GM12878 (cell line): ENCODE measurements around the gene CDK3. TPM values are rescaled to one million over a fixed set of nuclear protein-coding genes. Genes with fewer than 3 reads are reported as not detected.
"Not testable (repeated sequence)": the region's sequence is repeated elsewhere in the genome, so short reads cannot be mapped to it uniquely, and the experiment has no call there.

Source experiments
- ATAC-seq: fragments of 200-7000 bp; cut with Tn5 transposase; 3 replicates; pipeline ENCODE4 v1.9.1; 2020; ENCODE audit warnings: mild to moderate bottlenecking, moderate library complexity
- BruUV-seq: library from RNA; stranded (reverse); fragments of 400-500 nt; replicated peaks from 2 replicates; lab custom pipeline; 2021; lab: Mats Ljungman, UMichigan
- CTCF ChIA-PET: fragments of 300-600 bp; sonication (Branson Sonifier 250); formaldehyde crosslinking; extraction: SDS; loops from one replicate; lab custom pipeline; 2021; ENCODE audit warnings: inconsistent platforms; lab: Yijun Ruan, JAX
- POLR2A ChIA-PET: fragments of 350-600 bp; formaldehyde crosslinking; extraction: SDS; loops from one replicate; lab custom pipeline; 2021; ENCODE audit warnings: inconsistent platforms; lab: Charles Lee
- RAD21 ChIA-PET: fragments of 300-600 bp; sonication (Branson Sonifier 250); formaldehyde crosslinking; loops from one replicate; lab custom pipeline; 2023; ENCODE audit warnings: antibody characterized with exemption; ENCODE audit not compliant: unreplicated experiment; lab: Charles Lee
- SMC1A ChIA-PET: fragments of 300-600 bp; sonication (Branson Sonifier 250); formaldehyde crosslinking; loops from one replicate; lab custom pipeline; 2023; ENCODE audit not compliant: unreplicated experiment, uncharacterized antibody; lab: Charles Lee
- DNase-seq: peaks from one replicate; pipeline ENCODE4 v3.0.0-alpha.2; 2011; ENCODE audit warnings: low read depth, low spot score
- FAIRE-seq: peaks from 3 replicates; lab custom pipeline; 2011; peaks lifted over from hg19 to GRCh38; lab: Jason Lieb, UNC
- H2AFZ ChIP-seq: 2 replicates; pipeline ENCODE4 v1.6.0; 2011; ENCODE audit warnings: low read depth, low read length, control low read depth; ENCODE audit not compliant: control insufficient read depth
- H3K27ac ChIP-seq: 2 replicates; pipeline ENCODE4 v1.5.1; 2011; ENCODE audit warnings: control low read depth; ENCODE audit not compliant: control insufficient read depth, insufficient read depth
- H3K27me3 ChIP-seq, 2 experiments: replicated peaks in 1 of 2; 2 replicates each; pipeline versions ENCODE4 v1.6.0 to v1.6.1; 2011; ENCODE audit warnings: low read length in 1 of 2; ENCODE audit not compliant: control insufficient read depth in 2 of 2, insufficient read depth in 2 of 2
- H3K36me3 ChIP-seq, 2 experiments: 2 replicates each; pipeline ENCODE4 v1.5.1; 2011; ENCODE audit warnings: low read length in 1 of 2; ENCODE audit not compliant: control insufficient read depth in 2 of 2, insufficient read depth in 2 of 2
- H3K4me1 ChIP-seq: 2 replicates; pipeline ENCODE4 v1.6.1; 2011; ENCODE audit warnings: mild to moderate bottlenecking, low read length, moderate library complexity, mixed read lengths; ENCODE audit not compliant: control insufficient read depth, insufficient read depth
- H3K4me2 ChIP-seq: 2 replicates; pipeline ENCODE4 v1.6.0; 2011; ENCODE audit warnings: control low read depth; ENCODE audit not compliant: control insufficient read depth, insufficient read depth
- H3K4me3 ChIP-seq: fragments of 200-600 bp; sonication (generic); 2 replicates; pipeline ENCODE4 v1.5.1; 2016
- H3K79me2 ChIP-seq: 2 replicates; pipeline ENCODE4 v1.6.0; 2011; ENCODE audit warnings: low read length; ENCODE audit not compliant: control insufficient read depth, insufficient read depth
- H3K9ac ChIP-seq: 2 replicates; pipeline ENCODE4 v1.8.0; 2011; ENCODE audit warnings: low read length, control low read depth, mixed read lengths; ENCODE audit not compliant: control insufficient read depth, insufficient read depth
- H3K9me3 ChIP-seq: replicated peaks from 3 replicates; pipeline ENCODE4 v1.5.1; 2011; ENCODE audit warnings: mild to moderate bottlenecking, low read length; ENCODE audit not compliant: control insufficient read depth, insufficient read depth
- H4K20me1 ChIP-seq: 2 replicates; pipeline ENCODE4 v1.6.0; 2011; ENCODE audit not compliant: control insufficient read depth, insufficient read depth
- ASH2L ChIP-seq: fragments of 300-600, 200-600 bp; sonication (generic); IDR thresholded peaks from 2 replicates; pipeline ENCODE4 v1.6.1; 2017; ENCODE audit warnings: low read depth, mild to moderate bottlenecking, borderline replicate concordance
- ESRRA ChIP-seq: IDR thresholded peaks from 2 replicates; pipeline ENCODE4 v1.6.1; 2012; ENCODE audit warnings: mild to moderate bottlenecking, low read length, improper control_type of control experiment
- LARP7 ChIP-seq: fragments of 450-650 bp; IDR thresholded peaks from 2 replicates; pipeline ENCODE4 v1.6.1; 2017; ENCODE audit warnings: mild to moderate bottlenecking
- NR2C1 ChIP-seq: fragments of 450-650 bp; IDR thresholded peaks from 2 replicates; pipeline ENCODE4 v1.6.1; 2017; ENCODE audit warnings: antibody characterized with exemption, mild to moderate bottlenecking, moderate library complexity
- SIN3A ChIP-seq: IDR thresholded peaks from 2 replicates; pipeline ENCODE4 v1.6.1; 2012; ENCODE audit warnings: low read depth, low read length, improper control_type of control experiment
- TCF7 ChIP-seq: IDR thresholded peaks from 2 replicates; pipeline ENCODE4 v1.6.1; 2014; ENCODE audit warnings: antibody characterized with exemption, borderline replicate concordance
- WGBS: methylation state at CpG from one replicate; pipeline ENCODE4 v1.1.6; 2016; ENCODE audit warnings: low lambda C conversion rate; ENCODE audit not compliant: insufficient replicate concordance, insufficient coverage; ENCODE audit errors: missing lambda C conversion rate; 5-methylcytosine and 5-hydroxymethylcytosine counted together
- in situ Hi-C: fragments of 300-500 bp; cut with MboI; formaldehyde crosslinking; loops from 9 replicates; pipeline ENCODE4 v1.14.3; 2018; ENCODE audit warnings: mixed read lengths
- intact Hi-C: fragments of 100-400 bp; cut with micrococcal nuclease; formaldehyde crosslinking; loops from one replicate; pipeline ENCODE4 v1.14.2; 2022; ENCODE audit not compliant: unreplicated experiment
- polyA plus RNA-seq, 11 experiments: library from polyadenylated mRNA; depleted of rRNA in 4 of 11; unstranded in 6 of 11; stranded (reverse) in 5 of 11; fragments of >200 nt; fragmentation: Nextera tagmentation in 4 of 11; fragmentation: Illumina TruSeq in 1 of 11; extraction: Ambion mirVana in 4 of 11; extraction: Trizol in 1 of 11; gene quantifications; 1 replicate in 1 of 11; 2 replicates in 10 of 11; pipeline versions ENCODE4 v1.2.1 to v1.2.3, GENCODE V29; 2011 to 2016; ENCODE audit warnings: inconsistent platforms in 2 of 11, missing spikeins in 2 of 11, low read depth in 1 of 11
- total RNA-seq, 4 experiments: library from RNA; depleted of rRNA in 3 of 4; stranded (reverse); fragments of >200 nt in 3 of 4; fragmentation: Illumina TruSeq in 1 of 4; extraction: Trizol in 1 of 4; gene quantifications; 2 replicates each; pipeline versions ENCODE4 v1.2.1 to v1.2.3, GENCODE V29; 2013 to 2021
- TF ChIP-seq, protein P1 (sequence below): IDR thresholded peaks from 2 replicates; pipeline ENCODE4 v1.6.1; 2012; ENCODE audit warnings: low read depth, low read length, improper control_type of control experiment
- TF ChIP-seq, protein P2 (sequence below): IDR thresholded peaks from 2 replicates; pipeline ENCODE4 v1.6.1; 2011; ENCODE audit warnings: borderline replicate concordance, low read depth, mild to moderate bottlenecking, moderate library complexity, low read length; ENCODE audit not compliant: insufficient read depth, poor library complexity, severe bottlenecking
- TF ChIP-seq, protein P3 (sequence below): IDR thresholded peaks from 2 replicates; pipeline ENCODE4 v1.6.1; 2011; ENCODE audit warnings: mild to moderate bottlenecking, low read depth, low read length, moderate library complexity; ENCODE audit not compliant: insufficient replicate concordance

Gene CDK3
- total and polyA plus RNA-seq, 10 of the 15 experiments (the other 5 are each of a cell fraction or from before 2014, with no cell fraction given): 1.1 to 7.1 (median 4.2) TPM

DNA sequence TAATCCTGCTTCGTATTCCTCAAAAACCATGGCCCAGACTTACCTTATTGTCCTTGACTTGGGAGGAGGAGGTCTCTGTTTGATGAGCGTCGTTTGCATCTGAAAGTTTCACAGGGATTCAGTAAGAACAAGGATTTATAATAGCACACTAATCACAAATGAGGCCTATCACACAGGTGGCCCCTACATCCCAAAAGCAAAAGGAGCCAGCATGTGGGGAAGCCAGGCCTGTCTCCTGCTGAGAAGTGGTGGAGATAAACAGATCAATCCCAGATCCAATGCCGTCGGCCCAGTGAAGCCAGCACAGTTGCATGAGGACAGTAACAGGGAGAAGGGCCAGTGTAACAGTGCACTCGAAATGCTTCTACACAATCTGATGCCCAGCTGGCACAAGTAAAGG is 39.7 kb downstream of the CDK3 start:
- H2AFZ ChIP-seq: no peak overlapping the region
- in situ Hi-C loops: no loop called here
- H3K27me3 ChIP-seq: no peaks in the 10 kb centered on the region
- FAIRE-seq (no peak), DNase-seq (no peak), ATAC-seq (no peak)
- no peaks in the 10 kb centered on the region for H3K9me3 ChIP-seq
- intact Hi-C loops: no loop called here
- no peak overlapping the region for H3K9ac ChIP-seq
- POLR2A ChIA-PET: no interaction called here
- no peak for TF ChIP-seq ASH2L
- TF ChIP-seq LARP7: no peak
- TF ChIP-seq ESRRA: no peak
- no peak for TF ChIP-seq NR2C1
- no peak for TF ChIP-seq TCF7
- TF ChIP-seq, protein P1, sequence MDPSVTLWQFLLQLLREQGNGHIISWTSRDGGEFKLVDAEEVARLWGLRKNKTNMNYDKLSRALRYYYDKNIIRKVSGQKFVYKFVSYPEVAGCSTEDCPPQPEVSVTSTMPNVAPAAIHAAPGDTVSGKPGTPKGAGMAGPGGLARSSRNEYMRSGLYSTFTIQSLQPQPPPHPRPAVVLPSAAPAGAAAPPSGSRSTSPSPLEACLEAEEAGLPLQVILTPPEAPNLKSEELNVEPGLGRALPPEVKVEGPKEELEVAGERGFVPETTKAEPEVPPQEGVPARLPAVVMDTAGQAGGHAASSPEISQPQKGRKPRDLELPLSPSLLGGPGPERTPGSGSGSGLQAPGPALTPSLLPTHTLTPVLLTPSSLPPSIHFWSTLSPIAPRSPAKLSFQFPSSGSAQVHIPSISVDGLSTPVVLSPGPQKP: no peak
- TF ChIP-seq SIN3A: no peak
- TF ChIP-seq, protein P2, sequence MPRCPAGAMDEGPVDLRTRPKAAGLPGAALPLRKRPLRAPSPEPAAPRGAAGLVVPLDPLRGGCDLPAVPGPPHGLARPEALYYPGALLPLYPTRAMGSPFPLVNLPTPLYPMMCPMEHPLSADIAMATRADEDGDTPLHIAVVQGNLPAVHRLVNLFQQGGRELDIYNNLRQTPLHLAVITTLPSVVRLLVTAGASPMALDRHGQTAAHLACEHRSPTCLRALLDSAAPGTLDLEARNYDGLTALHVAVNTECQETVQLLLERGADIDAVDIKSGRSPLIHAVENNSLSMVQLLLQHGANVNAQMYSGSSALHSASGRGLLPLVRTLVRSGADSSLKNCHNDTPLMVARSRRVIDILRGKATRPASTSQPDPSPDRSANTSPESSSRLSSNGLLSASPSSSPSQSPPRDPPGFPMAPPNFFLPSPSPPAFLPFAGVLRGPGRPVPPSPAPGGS: no peak
- TF ChIP-seq, protein P3, sequence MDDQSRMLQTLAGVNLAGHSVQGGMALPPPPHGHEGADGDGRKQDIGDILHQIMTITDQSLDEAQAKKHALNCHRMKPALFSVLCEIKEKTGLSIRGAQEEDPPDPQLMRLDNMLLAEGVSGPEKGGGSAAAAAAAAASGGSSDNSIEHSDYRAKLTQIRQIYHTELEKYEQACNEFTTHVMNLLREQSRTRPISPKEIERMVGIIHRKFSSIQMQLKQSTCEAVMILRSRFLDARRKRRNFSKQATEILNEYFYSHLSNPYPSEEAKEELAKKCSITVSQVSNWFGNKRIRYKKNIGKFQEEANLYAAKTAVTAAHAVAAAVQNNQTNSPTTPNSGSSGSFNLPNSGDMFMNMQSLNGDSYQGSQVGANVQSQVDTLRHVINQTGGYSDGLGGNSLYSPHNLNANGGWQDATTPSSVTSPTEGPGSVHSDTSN: no peak
- peaks cover 29 to 46% of the 10 kb centered on the region in 2 experiments for H3K36me3 ChIP-seq
- WGBS: 91% methylated on average over 6 of the region's 6 CpGs
- no peak overlapping the region for H3K4me2 ChIP-seq
- RAD21 ChIA-PET: no interaction called here
- CTCF ChIA-PET: interaction anchor here (1.2 to 1.6 kb wide), 2 partner anchors 9 to 35 kb away, joined by 3 to 4 read pairs; no protein-coding TSS in a partner anchor
- SMC1A ChIA-PET: no interaction called here
- H3K27ac ChIP-seq: no peak overlapping the region
- BruUV-seq: no TSS peak
- H4K20me1 ChIP-seq: no peaks in the 10 kb centered on the region
- no peaks in the 10 kb centered on the region for H3K4me1 ChIP-seq
- no peaks in the 10 kb centered on the region for H3K79me2 ChIP-seq
- no peak overlapping the region for H3K4me3 ChIP-seq

DNA sequence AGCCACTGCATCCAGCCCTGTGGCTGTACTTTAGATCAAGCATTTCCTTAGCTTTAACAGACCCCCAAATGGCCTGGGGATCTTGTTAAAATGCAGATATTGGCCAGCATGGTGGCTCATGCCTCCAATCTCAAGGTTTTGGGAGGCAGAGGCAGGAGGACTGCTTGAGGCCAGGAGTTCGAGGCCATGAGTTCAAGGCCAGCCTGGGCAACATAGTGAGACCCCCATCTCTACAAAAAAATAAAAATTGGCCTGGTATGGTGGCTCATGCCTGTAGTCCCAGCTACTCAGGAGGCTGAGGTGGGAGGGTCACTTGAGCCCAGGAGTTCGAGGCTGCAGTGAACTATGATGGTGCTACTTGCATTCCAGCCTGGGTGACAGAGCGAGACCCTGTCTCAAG is 42.2 kb downstream of the CDK3 start:
- POLR2A ChIA-PET, BruUV-seq, SMC1A ChIA-PET, H4K20me1 ChIP-seq, H3K9ac ChIP-seq, H3K9me3 ChIP-seq, DNase-seq, H3K27ac ChIP-seq, intact Hi-C loops, H3K4me2 ChIP-seq, H3K79me2 ChIP-seq, H3K4me1 ChIP-seq, FAIRE-seq, H3K27me3 ChIP-seq, CTCF ChIA-PET, H2AFZ ChIP-seq, in situ Hi-C loops, ATAC-seq, H3K4me3 ChIP-seq: not testable (repeated sequence)
- RAD21 ChIA-PET: interaction anchor here (1.2 kb wide), 1 partner anchor 356 kb away, joined by 5 read pairs; no protein-coding TSS in a partner anchor
- peaks cover 40 to 49% of the 10 kb centered on the region in 2 experiments for H3K36me3 ChIP-seq
- 98% methylated on average over 3 of the region's 3 CpGs for WGBS
